ENCODE results near the gene SLC29A1. TPM values are rescaled to one million over a fixed set of nuclear protein-coding genes. Genes with fewer than 3 reads are reported as not detected.

SLC29A1 gene
- total RNA-seq, 1 donor from 2014 or later, result 27.3 TPM

- peak; percentile 42 to 78 for DNase-seq (ENCODE audit: low read depth in 2 of 2)
These were observed 11.0 kb downstream of the SLC29A1 start for GRCh38 chr6:44234101-44235025.

GRCh38 chr6:44235269-44235668, 11.9 kb downstream of the SLC29A1 start:
- no peak for DNase-seq (ENCODE audit: low read depth in 2 of 2)

- DNase-seq (ENCODE audit: low read depth in 2 of 2), result no peak
These were observed 12.6 kb downstream of the SLC29A1 start for GRCh38 chr6:44235891-44236516.

- DNase-seq (ENCODE audit: low read depth in 2 of 2), result peak; percentile 69 to 98
These were observed 13.8 kb downstream of the SLC29A1 start for GRCh38 chr6:44237021-44237812.

- DNase-seq (ENCODE audit: low read depth in 2 of 2), result peak in 1 of 2 donors; percentile 75
These were observed 14.5 kb downstream of the SLC29A1 start for GRCh38 chr6:44237813-44238433.

GRCh38 chr6:44238687-44239350, 15.4 kb downstream of the SLC29A1 start:
- no peak for DNase-seq (ENCODE audit: low read depth in 2 of 2)

GRCh38 chr6:44243345-44243744, 19.9 kb downstream of the SLC29A1 start:
- no peak for DNase-seq (ENCODE audit: low read depth in 2 of 2)

- DNase-seq (ENCODE audit: low read depth in 2 of 2), result no peak
These were observed 22.1 kb downstream of the SLC29A1 start for GRCh38 chr6:44245391-44245911.

GRCh38 chr6:44245912-44246662, 22.7 kb downstream of the SLC29A1 start:
- DNase-seq (ENCODE audit: low read depth in 2 of 2), result peak; percentile 60 to 86

GRCh38 chr6:44246663-44247337, 23.4 kb downstream of the SLC29A1 start, which contains the start of gene HSP90AB1:
HSP90AB1 (plus strand) TSS chr6:44247101; CDS start chr6:44248630, 1,529 bp downstream.
- peak; percentile 98 to 99 for DNase-seq (ENCODE audit: low read depth in 2 of 2)

GRCh38 chr6:44247338-44248302, 24.2 kb downstream of the SLC29A1 start:
- DNase-seq (ENCODE audit: low read depth in 2 of 2), result peak; percentile 45 to 72

GRCh38 chr6:44248579-44248978, 25.2 kb downstream of the SLC29A1 start:
- DNase-seq (ENCODE audit: low read depth in 2 of 2), result no peak

- DNase-seq (ENCODE audit: low read depth in 2 of 2), result no peak
These were observed 25.8 kb downstream of the SLC29A1 start for GRCh38 chr6:44249082-44249748.

- no peak for DNase-seq (ENCODE audit: low read depth in 2 of 2)
These were observed 26.8 kb downstream of the SLC29A1 start for GRCh38 chr6:44250067-44250717.

- DNase-seq (ENCODE audit: low read depth in 2 of 2), result no peak
These were observed 27.3 kb downstream of the SLC29A1 start for GRCh38 chr6:44250718-44251123.

GRCh38 chr6:44251576-44252524, 28.5 kb downstream of the SLC29A1 start:
- no peak for DNase-seq (ENCODE audit: low read depth in 2 of 2)
